OCI-LY1 (cell line): ENCODE data around the gene ZNF25.
"Not testable (repeated sequence)": the region's sequence is repeated elsewhere in the genome, so short reads cannot be mapped to it uniquely, and the experiment has no call there.

Source experiments
- H2AFZ ChIP-seq: fragments of 200-600 bp; sonication (generic), shearing (Covaris generic); 2 replicates; pipeline ENCODE4 v1.6.0; 2014; ENCODE audit warnings: antibody characterized with exemption, mild to moderate bottlenecking, low read length
- H3F3A ChIP-seq: fragments of 200-600 bp; sonication (generic), shearing (Covaris generic); 2 replicates; pipeline ENCODE4 v1.6.0; 2014; ENCODE audit warnings: mild to moderate bottlenecking, antibody characterized with exemption, low read length, moderate library complexity; ENCODE audit not compliant: insufficient read depth
- H3K27ac ChIP-seq: fragments of 200-600 bp; sonication (generic); 2 replicates; pipeline ENCODE4 v1.5.1; 2014; ENCODE audit warnings: low read length, mixed run types, mild to moderate bottlenecking, low read depth; ENCODE audit not compliant: poor library complexity, severe bottlenecking
- H3K27me3 ChIP-seq: fragments of 200-600 bp; sonication (generic); 2 replicates; pipeline ENCODE4 v1.6.0; 2014; ENCODE audit warnings: antibody characterized with exemption, mild to moderate bottlenecking, low read length, moderate library complexity; ENCODE audit not compliant: insufficient read depth
- H3K36me3 ChIP-seq: fragments of 200-600 bp; sonication (generic); 2 replicates; pipeline ENCODE4 v1.6.1; 2014; ENCODE audit warnings: mild to moderate bottlenecking, antibody characterized with exemption, low read length, moderate library complexity, mixed read lengths; ENCODE audit not compliant: insufficient read depth
- H3K4me1 ChIP-seq: fragments of 200-600 bp; sonication (generic); 2 replicates; pipeline ENCODE4 v1.5.1; 2014; ENCODE audit warnings: mild to moderate bottlenecking, low read length, moderate library complexity; ENCODE audit not compliant: insufficient read depth, severe bottlenecking
- H3K4me2 ChIP-seq: fragments of 200-600 bp; sonication (generic), shearing (Covaris generic); 2 replicates; pipeline ENCODE4 v1.6.1; 2014; ENCODE audit warnings: low read length
- H3K4me3 ChIP-seq: fragments of 200-600 bp; sonication (generic); 2 replicates; pipeline ENCODE4 v1.5.1; 2014; ENCODE audit warnings: low read length, low read depth, mild to moderate bottlenecking, mixed read lengths; ENCODE audit not compliant: poor library complexity, severe bottlenecking
- H3K79me2 ChIP-seq: fragments of 200-600 bp; shearing (Covaris generic); 2 replicates; pipeline ENCODE4 v1.6.1; 2016; ENCODE audit warnings: mixed run types, low read length, mixed read lengths; ENCODE audit not compliant: insufficient read depth
- H3K9ac ChIP-seq: fragments of 200-600 bp; sonication (generic), shearing (Covaris generic); 2 replicates; pipeline ENCODE4 v1.6.1; 2014; ENCODE audit warnings: mild to moderate bottlenecking, low read length, mixed read lengths
- H3K9me2 ChIP-seq: fragments of 200-600 bp; sonication (generic), shearing (Covaris generic); 2 replicates; pipeline ENCODE4 v1.6.1; 2014; ENCODE audit warnings: low read depth, mild to moderate bottlenecking, low read length, mixed read lengths
- H3K9me3 ChIP-seq: fragments of 200-600 bp; shearing (Covaris generic); 2 replicates; pipeline ENCODE4 v1.6.1; 2014; ENCODE audit warnings: low read length, mixed read lengths
- H4K20me1 ChIP-seq: fragments of 200-600 bp; sonication (generic), shearing (Covaris generic); 2 replicates; pipeline ENCODE4 v1.6.0; 2016; ENCODE audit warnings: mild to moderate bottlenecking, low read length; ENCODE audit not compliant: insufficient read depth
- EZH2 ChIP-seq: fragments of 200-600 bp; sonication (generic), shearing (Covaris generic); IDR thresholded peaks from 2 replicates; pipeline ENCODE4 v1.8.0; 2017; ENCODE audit warnings: borderline replicate concordance, mixed run types, mild to moderate bottlenecking, antibody characterized with exemption, low read length, moderate library complexity, mixed read lengths
- TF ChIP-seq, protein P1 (sequence below): fragments of 200-600 bp; sonication (generic), shearing (Covaris generic); IDR thresholded peaks from 2 replicates; pipeline ENCODE4 v1.5.1; 2017; ENCODE audit warnings: mild to moderate bottlenecking, antibody characterized with exemption, low read length, moderate library complexity, mixed read lengths

The ZNF25 gene

GRCh38 chr10:38003588-38003987 is 27.1 kb upstream of the ZNF25 start:
- TF ChIP-seq EZH2, result no peak
- TF ChIP-seq, protein P1, sequence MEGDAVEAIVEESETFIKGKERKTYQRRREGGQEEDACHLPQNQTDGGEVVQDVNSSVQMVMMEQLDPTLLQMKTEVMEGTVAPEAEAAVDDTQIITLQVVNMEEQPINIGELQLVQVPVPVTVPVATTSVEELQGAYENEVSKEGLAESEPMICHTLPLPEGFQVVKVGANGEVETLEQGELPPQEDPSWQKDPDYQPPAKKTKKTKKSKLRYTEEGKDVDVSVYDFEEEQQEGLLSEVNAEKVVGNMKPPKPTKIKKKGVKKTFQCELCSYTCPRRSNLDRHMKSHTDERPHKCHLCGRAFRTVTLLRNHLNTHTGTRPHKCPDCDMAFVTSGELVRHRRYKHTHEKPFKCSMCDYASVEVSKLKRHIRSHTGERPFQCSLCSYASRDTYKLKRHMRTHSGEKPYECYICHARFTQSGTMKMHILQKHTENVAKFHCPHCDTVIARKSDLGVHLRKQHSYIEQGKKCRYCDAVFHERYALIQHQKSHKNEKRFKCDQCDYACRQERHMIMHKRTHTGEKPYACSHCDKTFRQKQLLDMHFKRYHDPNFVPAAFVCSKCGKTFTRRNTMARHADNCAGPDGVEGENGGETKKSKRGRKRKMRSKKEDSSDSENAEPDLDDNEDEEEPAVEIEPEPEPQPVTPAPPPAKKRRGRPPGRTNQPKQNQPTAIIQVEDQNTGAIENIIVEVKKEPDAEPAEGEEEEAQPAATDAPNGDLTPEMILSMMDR, result no peak
- Histone ChIP-seq H3K27ac (no peak overlapping the region), H2AFZ (no peak overlapping the region), H4K20me1 (no peaks in the 10 kb centered on the region), H3K9me3 (no peaks in the 10 kb centered on the region), H3K4me3 (no peak overlapping the region), H3F3A (no peaks in the 10 kb centered on the region), H3K4me2 (no peak overlapping the region), H3K9ac (no peak overlapping the region), H3K4me1 (no peaks in the 10 kb centered on the region), H3K27me3 (no peaks in the 10 kb centered on the region), H3K36me3 (no peaks in the 10 kb centered on the region), H3K9me2 (no peaks in the 10 kb centered on the region), H3K79me2 (no peaks in the 10 kb centered on the region)

GRCh38 chr10:38003026-38003425 is 26.6 kb upstream of the ZNF25 start:
- Histone ChIP-seq H3K79me2 (no peaks in the 10 kb centered on the region), H3K27ac (no peak overlapping the region), H3K36me3 (no peaks in the 10 kb centered on the region), H3F3A (no peaks in the 10 kb centered on the region), H3K27me3 (no peaks in the 10 kb centered on the region), H3K9me3 (no peaks in the 10 kb centered on the region), H3K9me2 (no peaks in the 10 kb centered on the region), H3K9ac (no peak overlapping the region), H4K20me1 (no peaks in the 10 kb centered on the region), H3K4me3 (no peak overlapping the region), H3K4me2 (no peak overlapping the region), H3K4me1 (no peaks in the 10 kb centered on the region), H2AFZ (no peak overlapping the region)
- TF ChIP-seq EZH2, result no peak
- TF ChIP-seq, protein P1, result no peak

DNA sequence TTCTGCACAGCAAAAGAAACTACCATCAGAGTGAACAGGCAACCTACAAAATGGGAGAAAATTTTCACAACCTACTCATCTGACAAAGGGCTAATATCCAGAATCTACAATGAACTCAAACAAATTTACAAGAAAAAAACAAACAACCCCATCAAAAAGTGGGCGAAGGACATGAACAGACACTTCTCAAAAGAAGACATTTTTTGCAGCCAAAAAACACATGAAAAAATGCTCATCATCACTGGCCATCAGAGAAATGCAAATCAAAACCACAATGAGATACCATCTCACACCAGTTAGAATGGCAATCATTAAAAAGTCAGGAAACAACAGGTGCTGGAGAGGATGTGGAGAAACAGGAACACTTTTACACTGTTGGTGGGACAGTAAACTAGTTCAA is 24.0 kb upstream of the ZNF25 start:
- not testable (repeated sequence) for H3K27me3 ChIP-seq, H3K9me2 ChIP-seq, H3K79me2 ChIP-seq, H3F3A ChIP-seq, H3K9ac ChIP-seq, H3K4me3 ChIP-seq, H4K20me1 ChIP-seq, H3K27ac ChIP-seq, H3K9me3 ChIP-seq, H2AFZ ChIP-seq, H3K4me1 ChIP-seq, H3K36me3 ChIP-seq, H3K4me2 ChIP-seq

DNA sequence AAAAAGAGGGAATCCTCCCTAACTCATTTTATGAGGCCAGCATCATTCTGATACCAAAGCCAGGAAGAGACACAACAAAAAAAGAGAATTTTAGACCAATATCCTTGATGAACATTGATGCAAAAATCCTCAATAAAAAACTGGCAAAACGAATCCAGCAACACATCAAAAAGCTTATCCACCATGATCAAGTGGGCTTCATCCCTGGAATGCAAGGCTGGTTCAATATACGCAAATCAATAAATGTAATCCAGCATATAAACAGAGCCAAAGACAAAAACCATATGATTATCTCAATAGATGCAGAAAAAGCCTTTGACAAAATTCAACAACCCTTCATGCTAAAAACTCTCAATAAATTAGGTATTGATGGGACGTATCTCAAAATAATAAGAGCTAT is 22.5 kb upstream of the ZNF25 start:
- H3K4me3 ChIP-seq, H3K27ac ChIP-seq, H3K27me3 ChIP-seq, H3K4me2 ChIP-seq, H3K9me3 ChIP-seq, H3F3A ChIP-seq, H3K9me2 ChIP-seq, H3K36me3 ChIP-seq, H3K9ac ChIP-seq, H3K79me2 ChIP-seq, H4K20me1 ChIP-seq, H2AFZ ChIP-seq, H3K4me1 ChIP-seq: not testable (repeated sequence)
